Esophagus squamous epithelium (tissue), 5 donors: Measurements from ENCODE around the gene PLEKHG2. TPM values are rescaled to one million over a fixed set of nuclear protein-coding genes. Genes with fewer than 3 reads are reported as not detected.

Source experiments
- DNase-seq: peaks from one replicate; lab custom pipeline; 2025; lab: John Stamatoyannopoulos, UW
- H3K27ac ChIP-seq, 4 donors: fragments of 200-600 bp; sonication (generic); one replicate each; pipeline ENCODE4 v1.5.1; 2016 to 2019; ENCODE audit warnings: mild to moderate bottlenecking in 1 of 4
- H3K27me3 ChIP-seq, 4 donors: fragments of 200-600 bp; sonication (generic); 1 replicate in 3 of 4; 2 replicates in 1 of 4; pipeline versions ENCODE4 v1.5.1 to v1.6.0; 2017 to 2021; ENCODE audit warnings: antibody characterized with exemption in 1 of 4
- H3K36me3 ChIP-seq, 3 donors: fragments of 200-600 bp; sonication (generic); one replicate each; pipeline ENCODE4 v1.5.1; 2016 to 2019
- H3K4me1 ChIP-seq, 3 donors: fragments of 200-600 bp; sonication (generic); one replicate each; pipeline ENCODE4 v1.5.1; 2017 to 2019
- H3K4me3 ChIP-seq, 4 donors: fragments of 200-600 bp; sonication (generic); 1 replicate in 3 of 4; 2 replicates in 1 of 4; pipeline ENCODE4 v1.5.1; 2016 to 2019; ENCODE audit warnings: mild to moderate bottlenecking in 2 of 4, moderate library complexity in 1 of 4
- H3K9me3 ChIP-seq, 3 donors: fragments of 200-600 bp; sonication (generic); one replicate each; pipeline ENCODE4 v1.5.1; 2016 to 2019
- POLR2A ChIP-seq, 4 donors: fragments of 450-650 bp; IDR thresholded peaks; one replicate each; pipeline ENCODE4 v1.6.1; 2017; ENCODE audit warnings: antibody characterized with exemption in 4 of 4, mild to moderate bottlenecking in 4 of 4, moderate library complexity in 3 of 4
- WGBS, 2 donors: methylation state at CpG; one replicate each; pipeline ENCODE4 v1.1.5; 2018; 5-methylcytosine and 5-hydroxymethylcytosine counted together
- intact Hi-C: fragments of 100-400 bp; cut with DNase I; formaldehyde crosslinking; loops from one replicate; pipeline ENCODE4 v1.15.0; 2022
- total RNA-seq, 4 donors: library from RNA; depleted of rRNA; stranded (reverse); fragments of >200 nt; gene quantifications; one replicate each; pipeline ENCODE4 v1.1.0, GENCODE V29; 2016
- TF ChIP-seq, protein P1 (sequence below), 6 experiments: fragments of 450-650 bp in 4 of 6; fragments of 200-600 bp in 2 of 6; sonication (generic) in 2 of 6; IDR thresholded peaks; one replicate each; pipeline ENCODE4 v1.5.1; 2016 to 2019; ENCODE audit warnings: antibody characterized with exemption in 6 of 6, mild to moderate bottlenecking in 4 of 6, moderate library complexity in 4 of 6
- donor health status: DM: yes; HTN: yes; CAD: no.

PLEKHG2 gene
- total RNA-seq, 4 donors from 2014 or later, result 4.8 to 9.3 (median 7.6) TPM

DNA sequence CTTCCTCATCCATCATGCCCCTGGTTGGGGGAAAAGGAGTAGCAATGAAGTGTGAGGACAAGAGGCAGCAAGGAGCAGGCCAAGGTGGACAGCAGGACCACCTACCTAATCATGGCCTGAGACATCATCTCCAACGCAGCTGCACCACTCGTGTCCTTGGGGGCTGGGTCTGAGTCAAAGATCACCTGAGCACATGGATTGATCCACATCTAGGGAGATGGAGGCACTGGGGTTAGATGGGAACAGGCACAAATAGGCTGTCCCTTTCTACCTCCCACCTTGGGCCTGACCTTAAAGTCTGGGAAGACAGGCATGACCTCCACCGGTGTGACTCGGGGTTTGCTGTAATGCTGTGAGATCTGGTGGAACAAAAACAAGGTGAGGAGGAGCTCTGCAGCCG, 23.8 kb upstream of the PLEKHG2 start:
- no peaks in the 10 kb centered on the region for H3K27me3 ChIP-seq
- H3K9me3 ChIP-seq, result no peaks in the 10 kb centered on the region
- H3K36me3 ChIP-seq, result peaks cover 8 to 72% (median 23%) of the 10 kb centered on the region in 3 donors
- H3K4me3 ChIP-seq, result no peak overlapping the region
- 70 to 82% methylated on average over 5 of the region's 5 CpGs for WGBS, 2 donors
- intact Hi-C loops, result no loop called here
- peak overlapping the region in 1 of 4 donors; percentile 99 for H3K27ac ChIP-seq
- H3K4me1 ChIP-seq, result peaks cover 17 to 40% (median 21%) of the 10 kb centered on the region in 3 donors
- DNase-seq, result no peak
- TF ChIP-seq POLR2A (IDR thresholded peaks at IDR 0.05), result no peak
- TF ChIP-seq, protein P1, sequence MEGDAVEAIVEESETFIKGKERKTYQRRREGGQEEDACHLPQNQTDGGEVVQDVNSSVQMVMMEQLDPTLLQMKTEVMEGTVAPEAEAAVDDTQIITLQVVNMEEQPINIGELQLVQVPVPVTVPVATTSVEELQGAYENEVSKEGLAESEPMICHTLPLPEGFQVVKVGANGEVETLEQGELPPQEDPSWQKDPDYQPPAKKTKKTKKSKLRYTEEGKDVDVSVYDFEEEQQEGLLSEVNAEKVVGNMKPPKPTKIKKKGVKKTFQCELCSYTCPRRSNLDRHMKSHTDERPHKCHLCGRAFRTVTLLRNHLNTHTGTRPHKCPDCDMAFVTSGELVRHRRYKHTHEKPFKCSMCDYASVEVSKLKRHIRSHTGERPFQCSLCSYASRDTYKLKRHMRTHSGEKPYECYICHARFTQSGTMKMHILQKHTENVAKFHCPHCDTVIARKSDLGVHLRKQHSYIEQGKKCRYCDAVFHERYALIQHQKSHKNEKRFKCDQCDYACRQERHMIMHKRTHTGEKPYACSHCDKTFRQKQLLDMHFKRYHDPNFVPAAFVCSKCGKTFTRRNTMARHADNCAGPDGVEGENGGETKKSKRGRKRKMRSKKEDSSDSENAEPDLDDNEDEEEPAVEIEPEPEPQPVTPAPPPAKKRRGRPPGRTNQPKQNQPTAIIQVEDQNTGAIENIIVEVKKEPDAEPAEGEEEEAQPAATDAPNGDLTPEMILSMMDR (IDR thresholded peaks at IDR 0.05), result no peak

DNA sequence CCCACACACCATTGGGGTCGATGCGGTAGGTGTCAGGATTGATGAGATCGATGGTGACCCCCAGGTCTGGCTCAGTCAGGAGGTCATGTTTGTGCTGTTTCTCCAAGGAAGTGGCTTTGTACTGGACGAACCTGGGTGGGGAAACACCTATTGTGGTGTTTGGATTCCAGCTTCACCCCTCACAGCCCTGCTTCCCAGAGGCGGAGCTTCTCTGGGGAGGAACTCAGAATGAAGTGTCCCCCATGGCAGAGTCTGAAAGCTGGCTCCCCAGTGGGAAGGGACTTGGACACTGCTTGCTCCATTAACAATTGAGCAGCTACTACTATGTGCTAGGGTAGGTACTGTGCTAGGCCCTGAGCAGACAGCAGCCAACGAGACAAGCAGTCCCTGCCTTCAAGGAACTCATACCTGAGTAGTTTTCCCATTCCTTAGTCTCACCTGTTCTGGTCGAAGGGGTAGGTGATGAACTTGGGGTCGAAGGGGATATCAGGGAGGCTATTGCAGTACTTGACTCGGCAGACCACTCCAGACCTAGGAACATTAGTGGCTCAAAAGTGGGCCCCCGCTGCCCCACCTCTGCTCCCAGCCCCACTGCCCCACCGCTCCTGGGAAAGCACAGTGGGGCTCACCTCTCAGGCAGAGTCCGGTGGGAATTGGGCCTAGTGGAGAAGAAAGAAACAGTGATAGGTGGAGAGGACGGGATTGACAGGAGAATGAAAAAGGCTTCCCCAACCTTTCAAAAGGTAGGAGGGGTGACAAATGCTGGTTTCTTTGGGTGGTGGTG, 22.6 kb upstream of the PLEKHG2 start:
- H3K27ac ChIP-seq, result peak overlapping the region; percentile 99 to 100 (median 100)
- no peaks in the 10 kb centered on the region for H3K9me3 ChIP-seq
- peaks cover 17 to 45% (median 21%) of the 10 kb centered on the region in 3 donors for H3K4me1 ChIP-seq
- DNase-seq, result no peak
- H3K4me3 ChIP-seq, result peak overlapping the region; percentile 85 to 100 (median 90)
- peaks cover 8 to 71% (median 27%) of the 10 kb centered on the region in 3 donors for H3K36me3 ChIP-seq
- no peaks in the 10 kb centered on the region for H3K27me3 ChIP-seq
- no peak for TF ChIP-seq POLR2A (IDR thresholded peaks at IDR 0.05)
- TF ChIP-seq, protein P1 (IDR thresholded peaks at IDR 0.05), result no peak
- 45 to 63% methylated on average over 4 to 10 of the region's 13 CpGs for WGBS, 2 donors
- intact Hi-C loops, result loop anchor here (5.0 kb wide), 1 partner anchor 48 kb away; the partner anchor contains the start of gene SAMD4B

DNA sequence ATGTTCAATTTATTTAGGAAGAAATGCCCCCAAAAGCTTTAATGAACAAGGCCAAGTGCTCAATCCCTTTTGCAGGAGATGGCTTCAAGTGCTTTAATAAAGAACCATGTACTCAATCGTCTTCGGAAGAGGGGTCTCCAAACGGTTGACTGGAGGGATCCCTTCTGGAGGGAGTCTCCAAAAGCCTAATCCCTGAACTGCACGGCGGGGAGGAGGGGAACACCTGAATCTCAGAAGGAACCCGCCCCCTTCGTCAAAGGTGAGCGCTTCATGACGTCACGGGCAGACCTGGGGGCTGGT, 22.1 kb upstream of the PLEKHG2 start:
- WGBS, 2 donors, result 4% methylated on average over 3 of the region's 10 CpGs; no CpG with 5 or more reads in 1 of the 2 donors
- intact Hi-C loops, result loop anchor here (5.0 kb wide), 1 partner anchor 48 kb away; the partner anchor contains the start of gene SAMD4B
- Histone ChIP-seq H3K4me3 (peak overlapping the region; percentile 85 to 100 (median 90)), H3K36me3 (peaks cover 8 to 71% (median 33%) of the 10 kb centered on the region in 3 donors), H3K9me3 (no peaks in the 10 kb centered on the region), H3K27ac (peak overlapping the region; percentile 99 to 100 (median 100)), H3K27me3 (no peaks in the 10 kb centered on the region), H3K4me1 (peaks cover 17 to 45% (median 21%) of the 10 kb centered on the region in 3 donors)
- TF ChIP-seq, protein P1 (IDR thresholded peaks at IDR 0.05), result no peak
- TF ChIP-seq POLR2A (IDR thresholded peaks at IDR 0.05), result no peak
- DNase-seq, result no peak

DNA sequence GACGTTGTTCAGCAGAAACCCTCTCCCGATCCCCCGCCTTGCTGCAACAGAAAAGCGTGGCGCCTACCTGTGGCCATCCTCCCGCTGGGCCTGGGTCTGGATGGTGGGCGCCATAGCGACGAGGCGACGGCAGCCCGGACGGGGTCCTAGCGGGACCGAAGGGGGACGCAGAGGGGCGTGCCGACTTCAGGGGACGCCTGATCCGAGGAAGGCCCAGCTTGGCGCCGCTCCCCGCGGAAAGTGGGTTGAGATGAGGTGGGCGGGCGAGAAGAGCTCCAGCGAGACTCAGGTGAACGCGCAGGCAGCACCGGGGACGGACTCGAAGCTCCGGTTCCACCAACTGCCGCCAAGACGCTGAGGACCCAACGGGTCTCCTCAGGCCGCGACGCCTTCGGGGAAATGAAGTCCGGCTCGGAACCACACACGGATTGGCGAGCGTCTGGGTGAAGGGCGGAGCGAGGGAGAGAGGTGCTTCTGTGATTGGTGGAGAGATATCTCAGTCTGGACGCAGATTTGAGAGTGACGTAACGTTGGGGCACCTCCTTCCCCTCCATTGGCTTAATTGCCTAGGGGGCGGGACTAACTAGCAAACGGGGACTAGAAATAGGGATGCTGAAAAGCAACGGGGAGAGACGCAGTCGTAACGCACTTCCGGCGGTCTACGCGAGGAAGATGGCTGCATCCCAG, 21.6 kb upstream of the PLEKHG2 start, which contains the start of the genes MED29 and PAF1:
TSS of gene MED29 (plus strand) at position 628 of the 687 bp plus-strand sequence. CDS start at position 673, 45 bp downstream.
TSS of gene PAF1 (minus strand) at position 356 of the 687 bp plus-strand sequence. CDS start at position 114, 242 bp downstream.
- Histone ChIP-seq H3K36me3 (peaks cover 8 to 71% (median 29%) of the 10 kb centered on the region in 3 donors), H3K27me3 (no peaks in the 10 kb centered on the region)
- 0 to 1% methylated on average over 21 to 35 of the region's 60 CpGs for WGBS, 2 donors

More for the DNA sequence above, 21.6 kb upstream of the PLEKHG2 start, which contains the start of the genes MED29 and PAF1:
- Histone ChIP-seq H3K4me1 (peaks cover 17 to 45% (median 21%) of the 10 kb centered on the region in 3 donors), H3K27ac (peak within 1 kb of the TSS; percentile 99 to 100 (median 100)), H3K4me3 (peak within 1 kb of the TSS; percentile 85 to 100 (median 90)), H3K9me3 (no peaks in the 10 kb centered on the region)
- peak in 3 of 4 donors; percentile 53 to 91 (median 84) for TF ChIP-seq POLR2A (IDR thresholded peaks at IDR 0.05)
- TF ChIP-seq, protein P1 (IDR thresholded peaks at IDR 0.05), result peak in 3 of 6 experiments; percentile 8 to 13 (median 9)
- intact Hi-C loops, result loop anchor here (5.0 kb wide), 1 partner anchor 49 kb away; the partner anchor contains the start of gene SAMD4B
- peak; percentile 96 for DNase-seq
